ENCODE results near the gene MRPS6.

Gene MRPS6

DNA sequence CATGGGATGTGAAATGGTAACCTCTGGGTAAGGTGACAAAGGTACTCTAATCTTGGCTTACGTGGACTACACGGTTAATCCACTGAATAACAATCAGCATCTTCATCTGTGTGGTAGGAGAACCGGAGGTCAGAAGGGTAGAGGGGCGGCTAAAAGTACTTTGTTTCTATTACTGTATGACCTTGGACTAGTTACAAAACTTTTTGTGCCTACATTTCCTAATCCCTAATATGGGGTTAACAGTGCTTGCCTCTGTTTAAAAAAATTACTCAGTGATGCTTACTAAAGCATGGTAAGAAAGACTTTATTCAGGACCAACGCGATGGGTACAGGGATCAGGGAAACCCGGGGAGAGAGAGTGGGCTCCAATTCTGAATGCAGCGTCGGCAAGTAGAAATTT, 1.7 kb upstream of the MRPS6 start:
- no peak for DNase-seq (ENCODE audit: low read depth)

DNA sequence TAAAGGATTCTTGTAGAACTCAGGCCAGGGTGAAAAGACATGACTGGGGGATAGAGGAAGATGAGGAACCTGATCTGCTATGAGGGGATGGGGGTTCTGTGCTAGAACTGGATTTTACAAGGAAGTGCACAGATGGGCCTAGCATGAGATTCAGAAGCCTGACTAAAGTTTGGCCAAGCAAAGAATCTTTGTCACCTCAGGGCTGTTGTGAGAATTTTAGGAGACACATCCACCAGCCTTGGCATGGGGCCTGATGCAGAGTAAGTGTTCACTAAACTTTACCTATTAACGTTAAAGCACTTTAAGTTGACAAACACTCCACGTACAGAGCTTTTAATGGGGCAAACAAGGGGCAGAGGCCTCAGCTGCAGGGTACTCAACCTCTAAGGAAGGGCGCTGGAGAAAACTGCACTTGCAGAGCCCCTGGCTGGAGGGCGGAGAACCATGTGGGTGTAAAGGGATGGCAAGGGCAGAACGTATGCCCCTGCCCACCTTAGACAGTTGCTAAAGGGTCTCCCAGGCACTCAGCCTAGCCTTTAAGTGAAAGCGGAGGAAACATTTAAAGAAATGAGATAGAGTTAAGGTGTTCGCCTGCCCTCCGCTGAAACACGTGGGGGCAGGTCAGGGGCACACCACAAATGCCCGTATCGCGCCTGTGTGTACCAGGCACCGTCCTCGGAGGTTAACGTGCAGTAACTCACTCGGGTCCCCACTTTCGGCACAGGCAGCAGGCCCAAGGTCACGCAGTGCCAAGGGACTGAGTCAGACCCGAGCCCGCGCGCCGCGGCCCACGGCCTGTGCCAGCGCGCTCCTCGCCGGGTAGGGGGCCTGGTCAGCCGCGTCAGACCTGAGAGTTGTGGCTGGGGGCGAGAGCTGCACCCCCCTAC, 990 bp upstream of the MRPS6 start:
- no peak for DNase-seq (ENCODE audit: low read depth)

DNA sequence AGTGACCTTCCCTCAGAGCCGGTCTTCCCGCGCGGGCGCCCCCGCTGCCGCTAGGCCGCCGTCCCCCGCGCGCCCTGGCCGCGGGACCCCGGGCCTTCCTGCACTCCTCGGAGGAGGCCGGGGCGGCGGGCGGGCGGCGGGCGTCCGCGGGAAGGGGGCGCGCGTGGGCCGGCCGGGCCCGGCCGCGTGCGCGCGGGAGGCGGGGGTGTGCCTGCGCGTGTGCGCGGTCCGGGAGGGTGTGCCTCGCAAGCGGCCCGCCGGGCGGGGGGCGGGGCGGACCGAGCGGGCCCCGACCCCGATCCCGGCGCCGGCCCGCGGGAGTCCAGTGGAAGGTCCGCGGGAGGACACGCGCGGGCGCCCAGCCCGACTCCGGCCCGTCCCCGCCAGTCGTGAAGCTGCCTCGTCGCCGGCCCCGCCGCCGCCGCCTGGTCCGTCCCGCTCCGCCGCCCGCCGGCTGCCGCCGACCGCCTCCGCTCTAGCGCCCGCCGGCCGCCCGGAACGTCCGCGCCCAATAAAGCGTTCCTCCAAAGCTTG, 438 bp downstream of the MRPS6 start:
- DNase-seq (ENCODE audit: low read depth), result peak; percentile 37

DNA sequence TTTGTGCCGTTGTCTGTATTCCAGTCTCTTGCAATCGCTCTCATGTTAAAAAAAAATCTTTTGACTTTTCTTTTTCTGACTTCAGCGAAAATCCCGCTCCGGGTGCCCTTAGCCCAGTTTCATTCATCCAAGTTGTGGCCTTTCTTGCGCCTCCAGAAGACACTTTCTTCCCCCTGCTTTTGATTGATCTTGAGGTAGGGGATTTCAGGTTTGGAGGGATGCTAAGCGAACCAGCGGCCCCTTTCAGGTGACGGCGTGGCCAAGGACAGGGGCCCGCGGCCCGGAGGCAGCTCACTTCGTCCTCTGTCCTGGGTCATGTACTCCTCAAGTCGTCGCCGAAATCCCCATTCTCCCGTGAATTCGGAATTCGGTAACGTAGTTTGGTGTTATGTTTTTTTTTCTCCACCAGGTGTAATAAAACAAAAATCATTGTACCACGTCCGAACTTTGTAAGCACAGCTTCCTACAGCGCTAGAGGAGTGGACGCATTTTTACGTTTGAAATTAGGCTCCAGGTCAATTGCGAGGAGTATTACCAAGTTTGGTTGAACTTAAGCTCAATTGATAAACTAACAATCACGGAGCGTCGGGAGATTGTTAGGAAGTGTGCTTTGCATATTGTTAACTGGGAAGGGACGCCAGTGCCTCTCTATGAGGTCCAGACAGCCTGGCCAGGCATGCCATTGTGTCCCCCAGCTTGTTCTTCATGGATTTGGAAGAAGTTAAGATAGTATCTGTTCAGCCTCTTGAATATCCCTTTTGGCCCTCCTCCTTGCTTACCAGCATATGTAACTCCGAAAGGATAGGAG, 1.1 kb downstream of the MRPS6 start:
- DNase-seq (ENCODE audit: low read depth), result no peak

DNA sequence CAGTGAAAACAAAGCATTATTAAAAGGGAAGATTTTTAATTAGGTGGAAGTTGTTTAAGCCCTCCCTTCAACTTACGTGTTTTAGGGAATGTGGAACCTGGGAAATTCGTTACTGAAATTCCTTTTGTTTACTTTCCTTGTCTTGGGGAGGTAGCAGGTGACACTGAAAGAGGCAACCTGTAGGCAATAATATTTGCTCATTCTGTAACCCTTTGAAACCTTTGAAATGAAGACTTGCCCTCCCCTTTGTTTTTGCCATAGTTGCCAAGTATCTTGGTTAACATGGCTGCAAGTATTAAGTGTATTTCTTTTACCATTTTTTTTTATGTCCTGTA, 1.7 kb downstream of the MRPS6 start:
- DNase-seq (ENCODE audit: low read depth), result no peak

DNA sequence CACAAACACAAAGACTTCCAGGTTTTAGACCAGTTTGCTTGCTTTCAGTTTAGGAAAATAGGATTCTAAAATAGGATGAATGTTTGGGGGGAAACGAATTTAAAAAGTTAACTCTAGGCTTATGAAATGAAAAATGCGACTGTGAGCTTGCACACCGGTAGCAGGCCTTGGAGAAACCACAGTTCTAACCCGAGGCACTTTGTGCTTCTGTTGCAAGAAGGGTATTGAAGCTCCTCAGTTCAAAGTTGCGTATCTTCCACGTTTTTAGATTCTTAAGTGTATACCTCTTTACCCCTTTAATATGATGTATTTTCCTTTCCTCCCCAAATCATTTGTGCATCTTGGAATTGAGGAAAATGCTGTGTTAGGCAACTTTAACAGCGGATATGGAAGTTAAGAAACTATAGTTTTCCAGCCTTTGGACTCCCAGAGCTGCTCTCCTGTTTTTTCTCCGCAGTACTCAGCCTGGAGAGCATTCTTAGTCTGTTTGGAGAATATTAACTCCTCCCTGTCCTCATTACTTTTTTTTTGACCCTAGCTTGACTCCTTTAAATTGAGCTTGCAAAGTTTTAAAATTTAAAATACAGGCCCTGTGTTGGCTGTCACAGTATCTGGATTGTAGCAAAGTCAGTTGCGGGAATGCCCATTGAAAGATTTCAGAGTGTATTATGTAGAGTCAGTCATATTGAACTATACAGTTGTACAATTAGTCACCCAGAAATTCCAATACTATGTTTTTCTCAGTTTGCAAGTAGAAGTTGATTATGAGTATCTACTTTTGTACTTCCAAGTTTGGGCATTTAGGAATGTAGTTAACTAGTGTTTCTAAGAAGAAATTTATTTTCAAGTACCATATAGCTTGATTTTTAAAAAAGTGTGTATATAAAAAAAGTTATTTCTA, 2.6 kb downstream of the MRPS6 start:
- DNase-seq (ENCODE audit: low read depth), result no peak

DNA sequence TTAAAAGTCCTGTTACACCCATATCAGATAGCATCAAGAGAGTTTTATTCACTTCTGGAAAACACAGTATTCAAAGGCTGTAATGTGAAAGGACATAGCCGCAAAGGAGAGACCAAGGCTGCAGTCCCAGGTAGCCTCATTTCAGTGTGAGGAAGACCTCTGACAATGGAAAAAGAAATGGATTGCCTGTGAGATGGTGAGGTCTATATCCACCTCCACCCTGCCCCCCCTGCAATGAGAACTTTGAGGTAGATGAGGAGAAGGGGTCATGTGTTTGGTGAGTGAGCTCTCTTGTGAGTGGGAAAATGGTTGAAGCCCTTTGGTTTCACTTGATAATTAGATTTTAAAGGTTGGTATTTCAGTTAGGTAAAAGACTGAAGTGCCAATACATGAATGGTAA, 3.5 kb downstream of the MRPS6 start:
- no peak for DNase-seq (ENCODE audit: low read depth)

DNA sequence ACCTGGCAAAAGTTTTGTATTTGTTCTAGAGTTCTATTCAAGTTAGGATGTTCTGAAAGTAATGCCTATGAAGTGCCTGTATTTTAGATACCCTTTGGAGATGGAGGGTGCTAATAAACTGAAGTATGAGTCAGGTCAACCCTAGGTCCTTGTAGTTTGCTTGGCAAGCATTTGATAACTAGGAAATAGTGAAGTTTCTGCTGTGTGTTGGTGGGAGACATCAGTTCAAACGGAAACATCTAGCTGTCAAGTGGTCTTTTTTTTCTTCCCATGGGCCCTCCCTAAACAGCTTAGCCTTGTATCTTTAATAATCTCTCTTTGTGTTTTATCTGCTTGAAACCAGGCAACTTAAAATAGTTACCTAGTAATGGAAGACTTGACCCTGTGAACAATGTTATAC, 4.5 kb downstream of the MRPS6 start:
- DNase-seq (ENCODE audit: low read depth), result no peak

DNA sequence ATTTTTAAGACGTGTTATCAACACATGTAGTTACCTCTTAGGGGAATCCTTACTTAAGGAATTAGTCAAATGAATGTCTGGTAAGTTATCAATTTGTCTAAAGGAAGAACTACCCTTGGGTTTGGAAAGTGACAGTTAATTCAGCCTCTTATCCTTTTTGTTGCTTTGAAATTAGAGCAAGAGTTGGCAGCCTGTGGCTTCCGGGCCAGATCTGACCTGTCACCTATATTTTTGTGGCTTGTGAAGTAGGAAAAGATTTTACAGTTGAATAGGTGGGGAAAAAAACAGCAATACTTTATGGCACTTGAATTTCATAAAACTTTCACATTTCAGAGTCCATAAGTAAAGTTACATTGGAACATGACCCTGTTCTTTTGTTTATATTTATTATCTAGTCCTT, 5.5 kb downstream of the MRPS6 start:
- DNase-seq (ENCODE audit: low read depth), result no peak

DNA sequence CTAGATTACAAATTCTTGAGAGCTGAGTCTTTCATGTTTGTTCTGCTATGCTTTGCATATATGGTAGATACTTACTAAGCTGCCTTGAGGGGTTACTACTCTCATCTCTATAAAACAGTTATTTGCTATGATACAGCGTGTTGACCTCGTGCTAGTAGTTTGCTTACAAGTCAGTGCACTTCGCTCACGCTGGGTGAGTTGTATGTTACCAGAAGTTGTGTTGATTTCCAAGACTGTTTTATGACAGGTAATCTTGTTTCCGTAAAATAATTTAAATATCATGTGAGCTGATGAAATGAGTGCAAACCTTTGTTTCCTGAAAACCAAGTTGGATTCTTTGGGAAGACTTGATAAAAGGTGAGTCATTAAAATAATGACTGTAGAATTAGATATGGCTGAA, 7.3 kb downstream of the MRPS6 start:
- no peak for DNase-seq (ENCODE audit: low read depth)

DNA sequence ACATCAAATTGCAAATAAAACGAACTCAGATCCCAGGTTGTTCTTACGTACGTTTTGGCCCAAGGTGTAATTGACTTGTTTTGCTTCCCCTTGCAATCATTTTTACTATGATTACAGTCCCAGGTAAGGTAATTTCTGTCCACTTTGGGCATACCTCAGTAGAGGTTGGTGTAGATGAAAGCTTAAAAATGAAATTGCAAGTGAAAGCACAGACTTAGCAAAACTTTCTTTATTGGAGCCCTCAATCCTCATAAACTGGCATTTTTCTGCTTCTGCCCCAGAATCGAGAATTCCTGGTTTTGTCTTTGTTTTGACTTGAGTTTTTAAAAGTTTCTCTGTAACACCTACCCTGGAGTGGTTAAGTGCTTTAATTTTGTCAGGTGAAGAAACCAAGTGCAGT, 9.4 kb downstream of the MRPS6 start:
- no peak for DNase-seq (ENCODE audit: low read depth)

DNA sequence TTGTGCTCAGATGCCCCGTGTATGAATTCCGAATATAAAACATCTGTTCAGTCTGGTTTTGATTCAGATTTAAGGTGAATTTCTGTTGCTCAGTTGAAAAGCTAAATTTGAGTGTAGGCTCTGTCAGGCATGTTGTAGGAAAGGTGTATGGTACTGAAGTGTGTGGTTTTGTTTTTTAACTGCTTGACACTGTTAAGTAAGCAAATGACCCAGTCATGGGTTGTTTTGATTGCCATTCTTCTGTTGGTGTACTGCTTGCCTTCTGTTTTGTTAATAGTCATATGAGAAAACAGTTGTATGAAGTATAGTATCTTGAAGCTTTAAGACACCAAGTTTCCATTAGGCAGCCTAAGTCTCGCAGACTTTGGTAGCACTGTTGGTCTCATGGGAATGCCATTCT, 10.0 kb downstream of the MRPS6 start:
- DNase-seq (ENCODE audit: low read depth), result no peak

DNA sequence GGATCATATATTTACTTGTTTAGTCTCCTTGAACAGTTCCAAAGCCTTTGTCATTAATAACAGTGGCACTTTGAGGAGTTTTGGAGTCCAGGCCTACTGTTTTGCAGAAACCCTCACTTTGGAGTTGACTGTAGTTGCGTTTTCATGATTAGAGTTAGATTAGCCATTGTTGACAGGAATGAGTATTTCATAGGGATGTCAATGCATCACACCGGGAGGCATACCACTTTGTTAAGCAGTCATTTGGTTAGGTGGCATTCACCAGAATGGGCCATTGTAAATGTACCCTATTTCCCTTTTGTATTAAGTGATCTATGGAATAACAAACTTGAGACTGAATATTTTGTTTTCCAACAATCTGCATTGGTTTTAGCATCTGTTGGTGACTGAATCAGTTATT, 11.8 kb downstream of the MRPS6 start:
- no peak for DNase-seq (ENCODE audit: low read depth)

DNA sequence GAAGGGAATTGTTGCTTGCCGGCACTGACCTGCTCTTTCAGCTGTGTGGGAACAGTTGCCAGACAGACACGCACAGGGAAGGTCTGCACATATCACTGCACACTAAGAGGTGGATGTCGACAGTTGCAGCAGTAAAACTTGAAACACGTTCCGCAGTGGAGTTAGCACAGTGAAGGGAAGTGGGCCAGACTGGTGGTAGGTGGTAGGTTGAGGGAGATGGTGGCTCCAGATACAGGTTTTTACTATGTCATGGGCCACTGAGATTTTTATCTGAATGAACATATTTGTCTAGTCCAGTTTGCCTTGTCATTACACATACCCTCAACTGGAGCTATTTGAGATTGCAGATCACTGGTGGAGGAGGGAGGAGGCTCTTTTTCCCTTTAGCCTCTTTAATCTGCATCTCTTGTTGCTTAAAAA, 13.5 kb downstream of the MRPS6 start:
- DNase-seq (ENCODE audit: low read depth), result no peak

DNA sequence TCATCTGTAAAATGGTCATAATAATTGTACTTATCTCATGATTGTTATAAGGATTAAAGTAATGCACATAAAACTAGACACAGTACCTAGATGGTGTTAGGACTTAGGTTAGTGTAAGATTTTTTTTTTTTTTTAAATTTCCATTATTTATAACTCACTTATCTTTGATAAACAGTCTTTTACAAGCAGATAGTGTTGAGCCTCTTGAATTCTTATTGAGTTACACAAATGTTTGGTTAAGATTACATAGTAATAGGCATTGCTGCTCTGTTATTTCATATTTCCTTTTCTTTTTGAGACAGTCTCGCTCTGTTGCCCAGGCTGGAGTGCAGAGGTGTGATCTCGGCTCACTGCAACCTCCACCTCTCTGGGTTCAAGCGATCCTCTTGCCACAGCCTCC, 15.4 kb downstream of the MRPS6 start:
- DNase-seq (ENCODE audit: low read depth), result no peak

DNA sequence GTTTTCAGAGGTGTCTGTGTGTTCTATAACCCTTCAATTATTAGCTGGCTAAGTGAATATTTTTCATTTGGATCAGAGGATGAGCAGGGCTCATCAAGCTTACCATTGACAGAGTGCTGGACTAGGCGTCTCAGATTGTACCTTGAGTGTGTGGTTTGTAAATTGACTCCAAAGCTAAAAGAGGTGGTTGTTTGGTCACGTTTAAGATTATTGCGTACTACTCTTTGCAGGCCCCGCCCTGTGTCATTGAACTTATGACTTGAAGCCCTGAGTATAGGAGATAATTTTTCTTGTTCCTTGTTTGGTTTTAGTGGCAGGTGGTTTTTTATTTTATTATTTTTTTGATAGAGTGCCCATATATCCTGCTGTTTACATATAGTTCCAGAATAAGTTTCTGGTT, 17.7 kb downstream of the MRPS6 start:
- no peak for DNase-seq (ENCODE audit: low read depth)

DNA sequence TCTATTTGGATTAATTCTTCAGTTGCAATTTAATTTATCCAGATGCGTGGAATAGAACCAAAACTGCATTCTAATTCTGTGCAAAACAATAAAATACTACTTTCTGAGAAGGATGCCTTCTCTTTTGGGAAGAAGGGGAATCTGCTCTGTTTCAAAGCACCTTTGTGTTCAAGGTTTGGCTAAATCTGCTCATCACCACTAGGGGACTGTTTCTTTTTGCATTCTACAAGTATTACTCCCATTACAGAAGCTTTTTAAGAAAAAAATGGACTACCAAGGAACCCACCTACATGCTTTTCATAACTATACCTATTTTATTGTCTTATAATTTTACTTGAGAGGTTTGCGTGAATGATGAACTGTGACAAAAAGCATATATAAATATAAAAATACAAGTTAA, 18.2 kb downstream of the MRPS6 start:
- no peak for DNase-seq (ENCODE audit: low read depth)

DNA sequence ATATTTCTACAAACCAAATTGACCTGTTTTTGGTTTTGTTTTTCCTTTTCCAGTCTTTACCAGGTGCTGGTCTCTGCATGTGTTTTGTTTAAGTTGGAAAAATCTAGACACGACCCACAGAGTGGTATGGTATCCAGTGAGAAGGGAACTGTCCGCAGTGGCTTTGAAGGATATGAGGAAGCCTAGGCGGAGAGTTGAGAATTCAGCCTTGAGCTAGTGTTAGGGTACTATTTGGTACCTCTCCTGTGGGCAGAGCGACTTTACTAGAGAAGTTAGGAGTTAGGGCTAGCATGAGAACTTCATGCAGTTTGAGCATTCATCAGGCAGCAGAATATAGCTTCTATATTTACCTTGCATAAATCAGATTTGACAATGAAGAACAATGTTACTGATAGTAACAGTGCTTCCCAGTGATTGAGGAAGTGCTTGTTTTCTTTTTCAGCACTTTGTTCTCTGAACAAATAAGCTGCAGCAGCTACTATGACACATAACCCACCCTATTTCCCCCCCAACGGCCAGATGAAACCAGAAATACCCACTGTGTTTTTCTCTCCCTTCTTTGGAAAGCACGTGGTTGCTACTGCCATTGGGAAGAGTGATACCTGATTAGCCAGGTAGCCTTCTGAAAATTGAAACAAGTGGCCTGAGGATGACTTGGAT, 19.0 kb downstream of the MRPS6 start:
- DNase-seq (ENCODE audit: low read depth), result no peak

DNA sequence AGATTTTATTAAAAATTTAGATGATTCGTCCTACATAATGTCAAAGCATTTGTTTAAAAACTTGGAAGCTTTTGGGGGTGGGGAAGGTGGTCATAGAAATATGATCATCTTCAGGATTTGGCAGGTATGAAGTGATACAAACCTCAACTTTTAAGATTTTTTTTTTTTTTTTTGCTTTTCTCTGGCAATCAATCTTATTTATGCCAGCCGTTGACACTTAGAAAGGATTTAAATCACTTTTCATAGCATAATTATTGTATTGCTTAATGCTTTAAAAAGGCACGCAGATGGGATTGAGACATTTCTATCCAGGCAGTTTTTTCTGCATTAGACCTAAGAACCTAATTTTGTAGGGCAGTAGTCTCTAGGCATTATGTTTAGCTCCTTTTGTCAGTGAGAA, 19.7 kb downstream of the MRPS6 start:
- DNase-seq (ENCODE audit: low read depth), result no peak

DNA sequence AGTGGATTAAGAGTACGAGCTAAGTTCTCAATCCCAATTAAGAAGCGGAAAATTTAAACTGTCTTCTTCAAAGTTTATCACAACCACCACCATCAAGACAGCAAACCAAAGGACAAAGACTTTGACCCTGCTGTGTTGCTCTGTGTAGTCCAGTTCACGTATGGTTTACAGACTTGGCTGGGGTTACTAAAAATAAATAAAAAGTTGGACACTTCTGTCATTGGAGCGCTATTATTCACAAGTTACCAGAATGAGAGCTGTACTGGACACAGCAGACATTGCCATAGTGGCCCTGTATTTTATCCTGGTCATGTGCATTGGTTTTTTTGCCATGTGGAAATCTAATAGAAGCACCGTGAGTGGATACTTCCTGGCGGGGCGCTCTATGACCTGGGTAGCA, 21.6 kb downstream of the MRPS6 start:
- no peak for DNase-seq (ENCODE audit: low read depth)

DNA sequence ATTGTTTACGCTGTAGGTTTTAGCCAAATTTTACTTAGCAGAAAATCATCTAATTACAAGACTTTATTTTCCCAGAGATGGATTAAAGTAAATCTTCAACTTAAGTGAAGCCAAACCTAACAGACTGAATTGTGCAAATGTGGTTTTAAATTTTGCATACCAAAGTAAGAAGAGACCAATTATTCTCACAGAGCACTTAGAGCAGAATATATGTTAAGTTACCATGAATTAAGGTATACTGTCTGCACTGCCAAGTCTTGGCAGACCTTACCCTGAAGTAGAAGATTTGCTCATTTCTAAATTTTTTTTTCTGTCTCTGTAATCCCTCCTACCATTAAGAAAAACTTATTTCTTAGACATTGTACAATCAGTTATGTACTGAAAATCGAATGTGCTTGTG, 24.1 kb downstream of the MRPS6 start:
- DNase-seq (ENCODE audit: low read depth), result no peak

DNA sequence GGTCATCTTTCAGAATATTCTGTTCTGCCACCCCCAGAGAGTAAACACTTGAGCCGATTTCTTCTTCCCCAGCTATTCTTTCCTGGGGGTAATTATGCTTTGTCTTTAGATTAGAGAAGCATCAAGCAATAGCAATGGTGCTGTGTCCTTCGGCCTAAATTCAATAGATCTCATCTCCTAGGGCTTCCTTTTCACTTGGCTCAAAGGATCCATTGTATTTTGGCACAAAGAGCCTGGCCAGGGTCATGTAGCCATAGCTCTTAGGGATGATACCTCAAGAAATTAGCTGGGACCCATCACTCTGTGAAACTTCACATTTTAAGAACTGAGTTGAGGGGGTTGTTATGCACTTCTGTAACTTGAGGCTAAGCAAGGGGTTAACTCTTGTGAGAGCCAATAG, 27.0 kb downstream of the MRPS6 start:
- DNase-seq (ENCODE audit: low read depth), result no peak

Measured in stimulated activated CD4-positive, alpha-beta T cell treated with anti-CD3 and anti-CD28 coated beads, Interleukin-2, amount 100 ng/mL, for 4 hours (primary cell).